IMR-90 (cell line): Measurements from ENCODE around the gene TCFL5. TPM values are rescaled to one million over a fixed set of nuclear protein-coding genes. Genes with fewer than 3 reads are reported as not detected.

ENCODE experiments used
- microRNA-seq, 2 experiments: library from miRNA; stranded (forward) in 1 of 2; unstranded in 1 of 2; fragments of 10-50 nt in 1 of 2; fragments of <30 nt in 1 of 2; gene quantifications in 1 of 2; microRNA quantifications in 1 of 2; one replicate each; pipeline versions ENCODE3 to v1.1.0; 2013 to 2020; ENCODE audit not compliant: insufficient read depth in 1 of 2, insufficient read length in 1 of 2, unreplicated experiment in 1 of 2
- polyA plus RNA-seq, 3 experiments: library from polyadenylated mRNA; depleted of rRNA; stranded (reverse); fragments of >200 nt; gene quantifications; 2 replicates each; pipeline ENCODE4 v1.2.3, GENCODE V29; 2012; ENCODE audit warnings: low replicate concordance in 1 of 3
- small RNA-seq, 5 experiments: library from RNA; depleted of rRNA; stranded (forward); fragments of <200 nt; gene quantifications; one replicate each; pipeline ENCODE3, GENCODE V24; 2012
- total RNA-seq: library from RNA; depleted of rRNA; stranded (reverse); fragments of >200 nt; gene quantifications from 2 replicates; pipeline ENCODE4 v1.2.3, GENCODE V29; 2012; rRNA removed

The TCFL5 gene
- total and polyA plus RNA-seq, 2 of the 4 experiments (the other 2 are of a cell fraction) = 6.0 to 8.2 TPM

Small RNAs within 50 kb of the gene (microRNA-seq; reads per million reads assigned to microRNA genes)
- gene DPH3P1 (ENCODE audit: insufficient read depth, insufficient read length) = not detected

Small RNAs within 50 kb of the gene (small RNA-seq; reads per million reads assigned to genes)
- 0 reads per million in 5 experiments for gene DPH3P1

Other genes starting within 250 kb of the TCFL5 start
- gene SLCO4A1, start 219.3 kb downstream of the TCFL5 start, total RNA-seq = 0.56 and 0.72 TPM in 2 replicates
- 1.1 and 1.5 TPM in 2 replicates for gene SLCO4A1, start 219.3 kb downstream of the TCFL5 start, polyA plus RNA-seq (2012; rRNA removed)
- gene NTSR1, start 153.0 kb downstream of the TCFL5 start, total RNA-seq = 0.54 and 0.56 TPM in 2 replicates
- gene NTSR1, start 153.0 kb downstream of the TCFL5 start, polyA plus RNA-seq (2012; rRNA removed) = 1.8 and 2.3 TPM in 2 replicates
- gene MRGBP, start 65.3 kb downstream of the TCFL5 start, total RNA-seq = 18.3 and 21.9 TPM in 2 replicates
- gene MRGBP, start 65.3 kb downstream of the TCFL5 start, polyA plus RNA-seq (2012; rRNA removed) = 15.5 and 17.7 TPM in 2 replicates
- gene OGFR, start 57.0 kb downstream of the TCFL5 start, total RNA-seq = 22.4 and 26.9 TPM in 2 replicates
- gene OGFR, start 57.0 kb downstream of the TCFL5 start, polyA plus RNA-seq (2012; rRNA removed) = 30.1 and 38.2 TPM in 2 replicates
- 0.28 and 0.36 TPM in 2 replicates for gene COL9A3, start 44.8 kb downstream of the TCFL5 start, total RNA-seq
- 1.4 TPM in 2 replicates for gene COL9A3, start 44.8 kb downstream of the TCFL5 start, polyA plus RNA-seq (2012; rRNA removed)
- gene DIDO1, start 64.7 kb upstream of the TCFL5 start, total RNA-seq = 28.1 and 38.3 TPM in 2 replicates
- 17.5 and 21.8 TPM in 2 replicates for gene DIDO1, start 64.7 kb upstream of the TCFL5 start, polyA plus RNA-seq (2012; rRNA removed)
- 33.9 and 36.4 TPM in 2 replicates for gene GID8, start 76.3 kb upstream of the TCFL5 start, total RNA-seq
- 18.8 and 21.5 TPM in 2 replicates for gene GID8, start 76.3 kb upstream of the TCFL5 start, polyA plus RNA-seq (2012; rRNA removed)
- gene SLC17A9, start 90.9 kb upstream of the TCFL5 start, total RNA-seq = 1.4 and 2.2 TPM in 2 replicates
- gene SLC17A9, start 90.9 kb upstream of the TCFL5 start, polyA plus RNA-seq (2012; rRNA removed) = 14.4 and 17.3 TPM in 2 replicates
- not detected in 2 replicates for gene BHLHE23, start 145.1 kb upstream of the TCFL5 start, total RNA-seq
- gene BHLHE23, start 145.1 kb upstream of the TCFL5 start, polyA plus RNA-seq (2012; rRNA removed) = not detected in 2 replicates